Measurements from ENCODE around the gene NPRL2.
"Not testable (repeated sequence)": the region's sequence is repeated elsewhere in the genome, so short reads cannot be mapped to it uniquely, and the experiment has no call there.

The NPRL2 gene

GRCh38 chr3:50326182-50326541, 24.4 kb downstream of the NPRL2 start:
- DNase-seq, result no peak

DNA sequence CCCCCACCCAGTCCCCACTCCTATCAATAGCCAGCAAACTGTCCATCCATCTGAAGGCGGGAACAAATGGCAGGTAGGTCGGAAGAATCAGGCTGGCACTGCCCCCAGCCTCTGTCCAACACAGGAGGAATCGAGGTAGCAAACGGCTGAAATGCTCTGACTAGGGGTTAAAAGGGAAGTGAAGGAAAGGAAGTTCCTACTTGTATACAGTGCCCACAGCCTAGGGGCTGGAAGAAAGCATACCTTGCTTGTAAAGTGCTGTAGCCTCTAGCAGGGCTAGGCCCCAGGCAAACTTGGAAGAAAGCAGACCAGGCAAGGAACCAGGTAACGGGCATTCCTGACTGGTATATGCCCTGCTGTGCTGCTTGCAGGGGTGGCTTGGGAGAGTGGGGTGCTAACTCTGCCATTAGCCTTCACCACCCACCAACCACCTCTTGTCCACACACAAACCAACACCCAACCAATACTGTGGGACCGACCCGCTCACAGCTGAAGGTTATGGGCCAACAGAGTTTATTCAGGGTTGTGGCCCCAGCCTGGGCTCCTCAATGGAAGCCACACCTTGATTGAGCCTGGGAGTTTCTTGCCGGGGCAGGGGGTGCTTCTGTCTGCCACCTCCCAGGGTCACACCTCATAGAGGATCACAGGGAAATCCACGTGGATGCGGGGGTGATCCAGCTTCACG, 24.9 kb downstream of the NPRL2 start:
- DNase-seq, result no peak

DNA sequence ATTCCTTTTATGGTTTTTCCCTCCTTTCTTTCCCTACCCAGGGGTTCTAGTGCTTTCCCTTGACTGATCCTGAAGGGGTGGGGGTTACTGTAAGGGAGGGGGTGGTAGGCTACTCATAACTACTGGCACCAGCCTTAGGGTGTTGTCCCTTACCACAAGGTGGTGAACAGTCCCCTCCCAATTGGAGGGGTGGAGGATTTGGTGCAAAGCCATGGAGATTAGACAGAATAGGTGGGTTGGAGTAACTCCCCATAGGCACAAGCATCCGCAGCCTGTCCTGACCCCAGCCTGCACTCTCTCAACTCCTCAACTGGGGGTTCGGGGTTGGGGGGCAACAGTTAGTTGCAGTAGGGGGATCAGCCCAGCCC, 25.5 kb downstream of the NPRL2 start:
- DNase-seq, result no peak

- peak; percentile 22 for DNase-seq
Measured at GRCh38 chr3:50324351-50325112, 26.0 kb downstream of the NPRL2 start.

DNA sequence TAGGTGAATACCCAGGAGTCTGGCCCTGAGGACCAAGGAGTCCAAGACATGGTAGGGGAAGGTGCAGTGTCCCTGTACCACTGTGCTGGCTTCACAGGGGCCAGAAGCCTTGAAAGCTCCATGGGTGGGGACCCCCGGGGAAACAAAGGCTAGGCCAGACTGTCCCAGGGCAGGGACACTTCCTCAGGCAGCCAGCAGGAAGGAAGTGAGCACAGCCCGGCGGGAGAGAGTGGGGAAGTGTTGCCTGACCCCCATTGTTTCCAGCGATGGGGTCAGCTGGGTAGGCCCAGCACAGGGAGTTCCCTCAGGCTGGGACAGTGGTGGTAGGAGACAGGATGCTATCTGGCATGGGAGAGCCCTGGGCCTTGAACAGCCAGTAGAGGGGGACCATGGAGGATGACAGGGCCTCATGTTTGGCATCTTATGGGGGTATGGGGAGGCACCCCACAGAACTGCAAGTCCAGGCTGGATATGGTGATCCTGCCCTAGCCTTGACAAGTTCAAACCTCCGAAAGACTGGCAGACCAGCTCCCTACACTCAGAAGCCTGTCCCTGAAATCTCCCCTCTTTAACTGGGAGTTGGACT, 26.9 kb downstream of the NPRL2 start:
- no peak for DNase-seq

- DNase-seq, result no peak
Measured at GRCh38 chr3:50323092-50323600, 27.4 kb downstream of the NPRL2 start.

DNA sequence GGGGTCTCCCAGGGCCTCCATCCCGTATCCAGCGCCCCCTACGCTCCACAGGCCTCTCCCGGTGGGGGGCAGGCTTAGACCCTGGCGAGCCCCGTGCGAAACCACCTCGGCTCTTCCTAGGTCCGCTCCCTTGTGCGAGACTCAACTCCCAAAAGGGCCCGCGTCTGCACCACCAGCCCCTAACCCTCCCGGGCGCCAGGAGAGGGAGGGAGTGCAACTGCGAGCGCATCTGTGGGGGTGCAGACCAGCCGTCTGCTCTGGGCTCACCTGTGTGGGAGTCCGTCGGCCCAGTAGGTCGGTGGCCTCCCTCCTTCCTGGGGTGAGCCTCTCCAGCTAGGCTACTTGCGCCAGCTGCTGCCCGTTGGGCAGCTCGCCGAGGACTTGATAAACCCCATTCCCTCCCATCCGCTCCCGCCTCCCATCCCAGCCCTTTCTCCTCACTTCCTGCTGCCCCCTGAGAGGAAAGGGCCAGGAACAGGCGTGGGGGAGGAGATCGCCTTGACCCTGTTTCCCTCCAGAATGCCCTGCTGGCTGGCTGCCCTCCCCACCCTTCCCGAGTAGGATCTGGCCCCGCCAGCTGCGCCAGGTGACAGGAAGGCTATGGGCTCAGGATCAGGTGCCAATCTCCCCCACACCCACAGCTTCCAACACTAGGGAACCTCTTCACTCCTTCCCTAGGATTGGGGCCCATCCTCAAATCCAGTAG, 28.0 kb downstream of the NPRL2 start, which contains the start of gene HYAL2:
HYAL2 (minus strand) TSS at position 360 of the 706 bp plus-strand sequence. CDS start 2,256 bp downstream, outside the sequence.
- no peak for DNase-seq

GRCh38 chr3:50322115-50322385, 28.5 kb downstream of the NPRL2 start:
- no peak for DNase-seq

DNA sequence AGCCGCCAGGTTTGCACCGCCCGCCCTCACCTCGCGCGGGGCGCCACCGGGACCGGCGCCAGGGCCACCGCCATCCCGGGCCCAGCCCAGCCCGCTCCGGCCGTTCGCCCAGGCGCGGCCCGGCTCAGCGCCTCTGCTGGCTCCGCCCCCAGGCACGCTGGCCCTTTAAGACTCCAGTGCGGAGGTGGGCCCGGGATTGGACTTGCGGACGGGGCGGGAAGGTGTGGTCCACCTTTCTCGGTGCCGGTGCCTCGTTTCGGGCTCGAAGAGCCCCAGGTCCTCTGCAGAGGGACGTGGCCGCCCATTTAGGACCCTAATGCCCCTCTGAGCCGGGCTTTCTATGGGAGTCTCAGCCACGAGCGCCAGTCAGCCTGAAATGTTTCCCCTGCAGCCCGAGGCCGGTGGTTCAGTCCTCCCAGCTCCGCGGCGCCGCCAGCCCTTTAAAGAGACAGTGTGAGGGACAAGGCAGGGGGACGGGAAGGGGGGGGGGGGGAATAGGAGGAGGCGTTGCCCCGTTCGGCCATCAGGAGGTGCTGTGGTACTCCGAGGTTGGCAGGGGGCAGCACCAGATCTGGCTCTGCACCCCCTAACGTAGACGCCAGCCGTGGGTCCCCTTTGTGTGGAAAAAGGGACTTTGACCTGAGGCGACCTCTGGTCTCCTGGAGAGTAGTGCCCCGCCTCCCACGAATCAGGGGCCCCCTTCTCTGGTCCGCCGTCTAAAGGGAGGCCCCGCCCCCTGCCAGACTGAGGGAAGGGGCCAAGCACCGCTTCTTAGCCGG, 29.1 kb downstream of the NPRL2 start:
- peak; percentile 84 for DNase-seq

- peak; percentile 44 for DNase-seq
Measured at GRCh38 chr3:50320853-50321335, 29.7 kb downstream of the NPRL2 start.

DNA sequence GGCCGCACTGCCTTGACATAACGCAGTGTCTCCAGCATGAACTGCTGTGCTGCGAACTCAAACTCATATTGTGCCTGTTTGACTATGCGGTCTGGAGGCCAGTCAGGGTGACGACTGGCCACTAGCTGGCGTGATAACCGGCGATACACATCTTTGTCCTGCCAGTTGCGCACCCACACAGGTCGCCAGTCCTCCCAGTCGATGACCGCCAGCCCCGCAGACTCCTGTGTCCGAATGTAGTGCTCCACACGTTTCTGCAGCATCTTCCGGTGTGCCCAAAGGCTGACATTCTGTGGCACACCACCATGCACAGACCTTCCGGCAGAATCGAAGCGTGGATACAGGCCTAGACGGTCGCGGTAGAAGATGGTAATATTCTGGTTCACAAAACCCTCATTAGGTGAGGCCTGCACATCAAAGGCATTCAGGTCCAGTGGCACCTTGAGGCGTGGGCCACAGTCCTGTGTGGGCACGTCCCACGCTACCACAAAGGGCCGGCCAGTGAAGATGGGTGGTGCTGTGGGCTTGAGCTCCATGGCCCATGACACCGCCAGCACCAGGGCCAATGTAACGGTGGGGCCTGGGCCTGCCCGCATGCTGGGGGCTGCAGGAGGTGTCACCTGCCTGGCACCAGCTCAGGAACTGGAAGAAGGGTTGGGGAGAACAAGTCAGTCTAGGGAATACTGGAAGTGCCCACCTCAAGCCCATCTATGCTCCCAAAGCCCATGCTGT, 30.5 kb downstream of the NPRL2 start:
- no peak for DNase-seq

DNA sequence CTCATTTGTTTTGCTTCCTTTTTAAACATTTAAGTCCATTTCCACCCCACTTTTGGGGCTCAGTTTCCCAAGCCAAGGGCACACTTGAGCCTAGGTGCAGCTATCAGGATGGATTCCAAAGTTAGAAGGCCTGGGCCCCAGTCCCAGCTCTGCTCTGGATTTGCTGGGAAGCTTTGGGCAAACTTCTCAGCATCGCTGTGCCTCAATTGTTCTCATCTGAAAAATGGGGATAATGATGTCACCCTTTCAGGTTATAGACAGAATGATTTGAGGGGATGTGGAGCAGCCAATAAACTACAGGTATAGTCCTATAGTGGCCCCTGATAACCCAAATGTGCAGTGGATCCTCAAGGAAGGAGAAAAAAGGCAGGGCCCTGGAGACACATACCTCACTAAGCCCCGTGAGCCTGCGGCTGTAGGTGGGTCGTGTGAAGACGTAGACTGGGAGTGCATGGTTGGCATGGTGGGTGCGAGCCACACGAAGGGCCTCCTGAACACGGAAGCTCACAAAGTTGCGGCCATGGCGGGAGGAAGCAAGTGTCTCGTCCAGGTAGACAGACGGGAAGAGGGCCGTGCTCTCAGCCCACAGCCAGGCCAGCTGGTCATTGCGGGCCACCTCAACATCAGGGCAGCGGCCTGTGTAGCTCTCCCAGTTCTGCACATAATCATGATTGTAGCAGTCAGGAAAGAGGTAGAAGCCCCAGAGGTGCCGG, 31.2 kb downstream of the NPRL2 start:
- no peak for DNase-seq

DNA sequence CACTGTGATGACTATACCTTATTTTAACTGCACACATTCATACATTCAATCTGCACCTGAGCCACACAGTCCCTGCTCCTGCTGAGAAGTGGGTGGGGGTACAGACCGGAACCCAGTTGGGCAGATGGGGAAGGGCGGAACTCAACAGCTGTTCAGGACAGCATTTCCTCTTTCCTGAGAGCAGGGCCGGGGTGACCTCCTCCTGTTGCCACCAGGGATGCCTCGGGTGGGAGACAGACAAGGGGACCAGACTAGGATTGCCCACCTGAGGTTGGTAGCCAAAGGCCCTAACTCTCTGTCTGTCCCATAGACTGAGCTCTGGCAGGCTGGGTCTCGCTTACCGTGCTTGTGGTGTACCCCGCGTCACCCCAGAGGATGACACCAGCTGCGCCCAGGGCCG, 32.0 kb downstream of the NPRL2 start:
- DNase-seq, result no peak

DNA sequence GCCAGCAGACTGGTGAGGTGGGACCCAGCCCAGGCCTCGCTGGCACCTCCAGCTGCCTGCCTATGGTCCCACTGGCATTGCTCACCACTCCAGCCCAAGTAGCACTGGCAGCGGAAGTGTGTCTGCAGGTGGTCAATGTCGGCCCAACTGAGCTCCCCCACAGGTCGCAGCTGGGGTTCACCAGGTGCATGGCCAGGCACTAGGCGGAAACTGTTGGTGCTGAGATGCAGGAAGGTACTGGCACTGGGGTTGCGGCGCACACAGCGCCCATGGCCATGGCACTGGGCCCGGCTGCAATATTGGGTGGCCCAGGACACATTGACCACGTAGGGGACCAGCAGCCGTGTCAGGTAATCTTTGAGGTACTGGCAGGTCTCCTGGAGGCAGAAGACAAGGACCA, 32.4 kb downstream of the NPRL2 start:
- DNase-seq, result no peak

GRCh38 chr3:50317300-50317699, 33.3 kb downstream of the NPRL2 start:
- DNase-seq, result no peak

- DNase-seq, result no peak
Measured at GRCh38 chr3:50316657-50317242, 33.8 kb downstream of the NPRL2 start.

- no peak for DNase-seq
Measured at GRCh38 chr3:50314816-50315215, 35.8 kb downstream of the NPRL2 start.

DNA sequence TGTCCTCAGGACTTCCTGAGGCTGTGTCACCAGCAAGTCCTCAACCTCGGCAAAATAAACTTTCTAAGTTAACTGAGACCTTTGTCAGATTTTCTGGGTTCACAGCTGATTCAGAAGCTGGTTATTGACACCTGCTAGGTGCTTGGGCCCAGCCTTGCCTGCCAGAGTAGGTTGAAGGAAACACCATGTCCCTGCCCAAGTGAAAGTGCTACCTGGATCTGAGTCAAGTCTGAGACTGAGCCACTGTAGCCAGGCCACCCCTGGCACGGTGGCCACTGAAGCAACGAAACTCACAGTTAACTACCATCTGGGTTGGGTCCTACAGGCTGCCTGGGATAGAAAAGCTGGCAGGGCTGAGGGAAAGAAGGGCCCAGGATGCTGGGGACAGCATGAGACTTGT, 36.2 kb downstream of the NPRL2 start:
- DNase-seq, result no peak

DNA sequence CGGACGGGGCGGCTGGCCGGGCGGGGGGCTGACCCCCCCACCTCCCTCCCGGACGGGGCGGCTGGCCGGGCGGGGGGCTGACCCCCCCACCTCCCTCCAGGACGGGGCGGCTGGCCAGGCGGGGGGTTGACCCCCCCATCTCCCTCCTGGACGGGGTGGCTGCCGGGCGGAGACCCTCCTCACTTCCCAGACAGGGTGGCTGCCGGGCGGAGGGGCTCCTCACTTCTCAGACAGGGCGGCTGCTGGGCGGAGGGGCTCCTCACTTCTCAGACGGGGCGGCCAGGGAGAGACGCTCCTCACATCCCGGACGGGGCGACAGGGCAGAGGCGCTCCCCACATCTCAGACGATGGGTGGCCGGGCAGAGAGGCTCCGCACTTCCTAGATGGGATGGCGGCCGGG, 38.5 kb downstream of the NPRL2 start:
- not testable (repeated sequence) for DNase-seq

GRCh38 chr3:50304601-50305000, 46.0 kb downstream of the NPRL2 start:
- no peak for DNase-seq

All from NCI-H526 treated with DMSO at 0.1 percent for 48 hours (cell line).